HG02970 (cell line): ENCODE results near the gene CSTPP1.

Experiments used
- ATAC-seq: cut with Tn5 transposase; IDR thresholded peaks from one replicate; pipeline ENCODE4 v1.9.1; 2021; ENCODE audit warnings: mild to moderate bottlenecking, moderate library complexity, moderate number of reproducible peaks; ENCODE audit not compliant: unreplicated experiment, low FRiP score

Gene CSTPP1

GRCh38 chr11:46936138-46937110 lies at the start of gene CSTPP1:
TSS of gene CSTPP1 (plus strand) at chr11:46936761. CDS start at chr11:46936806, 45 bp downstream.
- peak; percentile 82 for ATAC-seq

- ATAC-seq: no peak
Measured at GRCh38 chr11:46888636-46889035, 47.9 kb upstream of the CSTPP1 start.

GRCh38 chr11:46889251-46889650 lies 47.3 kb upstream of the CSTPP1 start:
- ATAC-seq: no peak

- ATAC-seq: no peak
Measured at GRCh38 chr11:46889689-46890475, 46.7 kb upstream of the CSTPP1 start.

- ATAC-seq: no peak
Measured at GRCh38 chr11:46890665-46891064, 45.9 kb upstream of the CSTPP1 start.

- ATAC-seq: no peak
Measured at GRCh38 chr11:46892109-46892508, 44.5 kb upstream of the CSTPP1 start.

GRCh38 chr11:46892838-46893237 lies 43.7 kb upstream of the CSTPP1 start:
- no peak for ATAC-seq

- no peak for ATAC-seq
Measured at GRCh38 chr11:46894506-46894905, 42.1 kb upstream of the CSTPP1 start.

GRCh38 chr11:46894961-46895360 lies 41.6 kb upstream of the CSTPP1 start:
- ATAC-seq: no peak

GRCh38 chr11:46895821-46896220 lies 40.7 kb upstream of the CSTPP1 start:
- no peak for ATAC-seq

GRCh38 chr11:46896719-46897406 lies 39.7 kb upstream of the CSTPP1 start:
- ATAC-seq: no peak

GRCh38 chr11:46898396-46899095 lies 38.0 kb upstream of the CSTPP1 start:
- ATAC-seq: no peak

- no peak for ATAC-seq
Measured at GRCh38 chr11:46899501-46900025, 37.0 kb upstream of the CSTPP1 start.

- ATAC-seq: no peak
Measured at GRCh38 chr11:46900091-46900746, 36.3 kb upstream of the CSTPP1 start.

GRCh38 chr11:46901156-46901555 lies 35.4 kb upstream of the CSTPP1 start:
- ATAC-seq: no peak

- ATAC-seq: no peak
Measured at GRCh38 chr11:46902694-46903093, 33.9 kb upstream of the CSTPP1 start.

- no peak for ATAC-seq
Measured at GRCh38 chr11:46903846-46904245, 32.7 kb upstream of the CSTPP1 start.

GRCh38 chr11:46905806-46906205 lies 30.8 kb upstream of the CSTPP1 start:
- ATAC-seq: no peak

GRCh38 chr11:46906609-46907041 lies 29.9 kb upstream of the CSTPP1 start:
- no peak for ATAC-seq
